ENCODE data around the gene ZDHHC8. TPM values are rescaled to one million over a fixed set of nuclear protein-coding genes. Genes with fewer than 3 reads are reported as not detected.

The ZDHHC8 gene
- total RNA-seq, 4 donors from 2014 or later, result 14.7 to 56.5 (median 17.1) TPM

- 0 to 61% methylated on average over 1 to 17 of the region's 19 CpGs for whole genome bisulfite sequencing, 2 donors (ENCODE audit: low coverage in 1 of 2)
- TF ChIP-seq EP300 (IDR thresholded peaks at IDR 0.05; ENCODE audit: low read depth) (no peak), POLR2AphosphoS5 (IDR thresholded peaks at IDR 0.05) (no peak), CTCF (IDR thresholded peaks at IDR 0.05) (no peak), POLR2A (IDR thresholded peaks at IDR 0.05) (no peak)
These were observed 43.4 kb downstream of the ZDHHC8 start for GRCh38 chr22:20174785-20175596.

GRCh38 chr22:20175597-20175900, 43.9 kb downstream of the ZDHHC8 start:
- H3K9me3 ChIP-seq, result no peaks in the 10 kb centered on the region
- no peak for DNase-seq
- intact Hi-C loops (cut with DNase I; ENCODE audit: low total_unique reads), result no loop called here
- WGBS, 2 donors (ENCODE audit: low coverage in 1 of 2), result 47 to 80% methylated on average over 1 to 12 of the region's 12 CpGs
- H3K36me3 ChIP-seq, result no peaks in the 10 kb centered on the region
- TF ChIP-seq POLR2AphosphoS5 (IDR thresholded peaks at IDR 0.05) (no peak), CTCF (IDR thresholded peaks at IDR 0.05) (no peak), POLR2A (IDR thresholded peaks at IDR 0.05) (no peak), EP300 (IDR thresholded peaks at IDR 0.05; ENCODE audit: low read depth) (no peak)
- no peak overlapping the region for H3K4me3 ChIP-seq
- H3K27me3 ChIP-seq, result peaks cover 13% of the 10 kb centered on the region
- no peak overlapping the region for H3K27ac ChIP-seq
- in situ Hi-C loops (cut with MboI; ENCODE audit: low pct_ligation_motif_present in 1 of 4, low pct_unique_long_range_greater_than_20kb in 1 of 4, low sequenced_read_pairs in 3 of 4), result no loop called here
- H3K4me1 ChIP-seq, result no peaks in the 10 kb centered on the region

More at GRCh38 chr22:20174785-20175596, 43.4 kb downstream of the ZDHHC8 start:
- H3K4me3 ChIP-seq, result no peak overlapping the region
- no peak overlapping the region for H3K27ac ChIP-seq
- in situ Hi-C loops (cut with MboI; ENCODE audit: low pct_ligation_motif_present in 1 of 4, low pct_unique_long_range_greater_than_20kb in 1 of 4, low sequenced_read_pairs in 3 of 4), result loop anchor here in 1 of 4 donors (25.0 kb wide), 1 partner anchor 462 kb away; no protein-coding TSS in a partner anchor
- intact Hi-C loops (cut with DNase I; ENCODE audit: low total_unique reads), result no loop called here
- H3K4me1 ChIP-seq, result no peaks in the 10 kb centered on the region
- H3K27me3 ChIP-seq, result peaks cover 13% of the 10 kb centered on the region
- no peaks in the 10 kb centered on the region for H3K36me3 ChIP-seq
- no peak for DNase-seq
- no peaks in the 10 kb centered on the region for H3K9me3 ChIP-seq

- no peak for TF ChIP-seq POLR2A (IDR thresholded peaks at IDR 0.05)
- TF ChIP-seq CTCF (IDR thresholded peaks at IDR 0.05), result no peak
- TF ChIP-seq EP300 (IDR thresholded peaks at IDR 0.05; ENCODE audit: low read depth), result no peak
- no peak for TF ChIP-seq POLR2AphosphoS5 (IDR thresholded peaks at IDR 0.05)
- peaks cover 13% of the 10 kb centered on the region for H3K27me3 ChIP-seq
- intact Hi-C loops (cut with DNase I; ENCODE audit: low total_unique reads), result no loop called here
- H3K4me3 ChIP-seq, result no peak overlapping the region
- no peak for DNase-seq
- H3K36me3 ChIP-seq, result no peaks in the 10 kb centered on the region
- H3K9me3 ChIP-seq, result no peaks in the 10 kb centered on the region
- H3K4me1 ChIP-seq, result no peaks in the 10 kb centered on the region
- WGBS, 2 donors (ENCODE audit: low coverage in 1 of 2), result 49 to 80% methylated on average over 3 to 17 of the region's 17 CpGs
- in situ Hi-C loops (cut with MboI; ENCODE audit: low pct_ligation_motif_present in 1 of 4, low pct_unique_long_range_greater_than_20kb in 1 of 4, low sequenced_read_pairs in 3 of 4), result no loop called here
- H3K27ac ChIP-seq, result no peak overlapping the region
These were observed 44.9 kb downstream of the ZDHHC8 start for GRCh38 chr22:20176421-20177085.

GRCh38 chr22:20177217-20177911, 45.8 kb downstream of the ZDHHC8 start:
- Histone ChIP-seq H3K4me1 (no peaks in the 10 kb centered on the region), H3K9me3 (no peaks in the 10 kb centered on the region), H3K27me3 (peaks cover 13% of the 10 kb centered on the region), H3K4me3 (no peak overlapping the region), H3K27ac (no peak overlapping the region), H3K36me3 (no peaks in the 10 kb centered on the region)
- in situ Hi-C loops (cut with MboI; ENCODE audit: low pct_ligation_motif_present in 1 of 4, low pct_unique_long_range_greater_than_20kb in 1 of 4, low sequenced_read_pairs in 3 of 4), result no loop called here
- DNase-seq, result no peak
- 79% methylated on average over 15 of the region's 21 CpGs; no CpG with 5 or more reads in 1 of the 2 donors for WGBS, 2 donors (ENCODE audit: low coverage in 1 of 2)
- intact Hi-C loops (cut with DNase I; ENCODE audit: low total_unique reads), result no loop called here
- TF ChIP-seq POLR2A (IDR thresholded peaks at IDR 0.05) (no peak), CTCF (IDR thresholded peaks at IDR 0.05) (no peak), EP300 (IDR thresholded peaks at IDR 0.05; ENCODE audit: low read depth) (no peak), POLR2AphosphoS5 (IDR thresholded peaks at IDR 0.05) (no peak)
